ENCODE measurements around the gene RNF113B.

The RNF113B gene

DNA sequence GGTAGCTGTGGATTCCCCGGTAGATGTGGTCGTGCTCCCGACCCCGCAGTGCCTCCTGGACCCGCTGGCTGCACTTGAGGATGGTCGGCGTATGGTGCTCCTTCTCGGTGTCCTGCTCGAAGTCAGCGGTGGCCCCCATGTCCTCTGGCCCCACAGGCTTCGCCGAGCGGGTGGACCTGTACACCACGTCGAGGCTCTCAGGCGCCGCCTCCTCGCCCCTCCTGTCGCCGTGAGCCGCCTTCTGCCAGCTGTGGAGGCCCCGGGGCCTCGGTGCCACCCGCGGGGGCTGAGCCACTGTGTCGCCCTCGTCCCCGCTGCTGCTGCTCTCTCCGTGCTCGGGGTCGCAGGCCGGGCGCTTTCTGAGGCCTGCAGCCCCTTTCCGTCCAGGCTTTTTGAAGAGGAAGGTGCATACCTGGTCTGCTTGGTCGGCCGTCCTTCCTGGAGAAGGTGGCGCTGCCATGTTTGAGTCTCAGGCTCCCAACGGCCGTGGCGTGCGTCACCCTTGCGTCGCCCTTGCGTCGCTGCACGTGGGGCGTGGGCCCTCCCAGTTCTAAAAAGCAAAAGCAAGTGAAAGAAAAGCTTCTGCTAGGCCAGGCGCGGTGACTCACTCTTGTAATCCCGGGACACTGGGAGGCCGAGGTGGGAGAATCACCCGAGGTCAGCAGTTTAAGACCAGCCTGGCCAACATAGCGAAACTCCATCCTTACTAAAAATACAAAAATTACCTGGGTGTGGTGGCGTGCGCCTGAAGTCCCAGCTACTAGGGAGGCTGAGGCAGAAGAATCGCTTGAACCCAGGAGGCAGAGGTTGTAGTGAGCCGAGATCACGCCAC lies at the start of gene RNF113B:
TSS of gene RNF113B (minus strand) at position 493 of the 832 bp plus-strand sequence. CDS start at position 460, 33 bp downstream.
- H3K27me3 ChIP-seq (ENCODE audit: insufficient read depth, low read length, poor library complexity): no peaks in the 10 kb centered on the region
- H4K20me1 ChIP-seq (ENCODE audit: insufficient read depth, low read length): no peaks in the 10 kb centered on the region
- DNase-seq: no peak
- H3K9ac ChIP-seq (ENCODE audit: low read depth, low read length): no peak within 1 kb of the TSS
- H3K36me3 ChIP-seq (ENCODE audit: insufficient read depth, low read length): no peaks in the 10 kb centered on the region
- H2AFZ ChIP-seq (ENCODE audit: low read depth, low read length): no peak within 1 kb of the TSS
- H3K79me2 ChIP-seq (ENCODE audit: insufficient read depth, low read length): no peaks in the 10 kb centered on the region
- 0 out of 2 replicates have a peak, but pooled peaks cover 2% of the 10 kb centered on the region for H3K4me1 ChIP-seq (ENCODE audit: insufficient read depth, low read length)
- no peak within 1 kb of the TSS for H3K27ac ChIP-seq (ENCODE audit: low read length)
- no peak within 1 kb of the TSS for H3K4me3 ChIP-seq (ENCODE audit: low read depth in 1 of 2, low read length in 2 of 2)
- H3K4me2 ChIP-seq (ENCODE audit: insufficient read depth, low read length): no peak within 1 kb of the TSS
- no peak for ATAC-seq (ENCODE audit: insufficient read depth, low read depth)
- no peaks in the 10 kb centered on the region for H3K9me3 ChIP-seq (ENCODE audit: insufficient read depth, low read length, severe bottlenecking)
- TF ChIP-seq, protein P1, sequence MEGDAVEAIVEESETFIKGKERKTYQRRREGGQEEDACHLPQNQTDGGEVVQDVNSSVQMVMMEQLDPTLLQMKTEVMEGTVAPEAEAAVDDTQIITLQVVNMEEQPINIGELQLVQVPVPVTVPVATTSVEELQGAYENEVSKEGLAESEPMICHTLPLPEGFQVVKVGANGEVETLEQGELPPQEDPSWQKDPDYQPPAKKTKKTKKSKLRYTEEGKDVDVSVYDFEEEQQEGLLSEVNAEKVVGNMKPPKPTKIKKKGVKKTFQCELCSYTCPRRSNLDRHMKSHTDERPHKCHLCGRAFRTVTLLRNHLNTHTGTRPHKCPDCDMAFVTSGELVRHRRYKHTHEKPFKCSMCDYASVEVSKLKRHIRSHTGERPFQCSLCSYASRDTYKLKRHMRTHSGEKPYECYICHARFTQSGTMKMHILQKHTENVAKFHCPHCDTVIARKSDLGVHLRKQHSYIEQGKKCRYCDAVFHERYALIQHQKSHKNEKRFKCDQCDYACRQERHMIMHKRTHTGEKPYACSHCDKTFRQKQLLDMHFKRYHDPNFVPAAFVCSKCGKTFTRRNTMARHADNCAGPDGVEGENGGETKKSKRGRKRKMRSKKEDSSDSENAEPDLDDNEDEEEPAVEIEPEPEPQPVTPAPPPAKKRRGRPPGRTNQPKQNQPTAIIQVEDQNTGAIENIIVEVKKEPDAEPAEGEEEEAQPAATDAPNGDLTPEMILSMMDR (IDR thresholded peaks at IDR 0.05; ENCODE audit: borderline replicate concordance, extremely low read depth, low read length, poor library complexity, severe bottlenecking): no peak
- no peak for TF ChIP-seq EZH2 (IDR thresholded peaks at IDR 0.05; ENCODE audit: borderline replicate concordance, low read depth, low read length, severe bottlenecking)

GRCh38 chr13:98226496-98226895 lies 49.4 kb upstream of the RNF113B start:
- H3K27ac ChIP-seq (ENCODE audit: low read length): no peak overlapping the region
- H3K9me3 ChIP-seq (ENCODE audit: insufficient read depth, low read length, severe bottlenecking): no peaks in the 10 kb centered on the region
- no peak for ATAC-seq (ENCODE audit: insufficient read depth, low read depth)
- H3K4me2 ChIP-seq (ENCODE audit: insufficient read depth, low read length): no peak overlapping the region
- no peaks in the 10 kb centered on the region for H4K20me1 ChIP-seq (ENCODE audit: insufficient read depth, low read length)
- H3K9ac ChIP-seq (ENCODE audit: low read depth, low read length): no peak overlapping the region
- H3K27me3 ChIP-seq (ENCODE audit: insufficient read depth, low read length, poor library complexity): peaks cover 4% of the 10 kb centered on the region
- H2AFZ ChIP-seq (ENCODE audit: low read depth, low read length): no peak overlapping the region
- H3K4me1 ChIP-seq (ENCODE audit: insufficient read depth, low read length): no peaks in the 10 kb centered on the region
- TF ChIP-seq EZH2 (IDR thresholded peaks at IDR 0.05; ENCODE audit: borderline replicate concordance, low read depth, low read length, severe bottlenecking): no peak
- TF ChIP-seq, protein P1 (IDR thresholded peaks at IDR 0.05; ENCODE audit: borderline replicate concordance, extremely low read depth, low read length, poor library complexity, severe bottlenecking): no peak
- H3K36me3 ChIP-seq (ENCODE audit: insufficient read depth, low read length): no peaks in the 10 kb centered on the region
- no peak overlapping the region for H3K4me3 ChIP-seq (ENCODE audit: low read depth in 1 of 2, low read length in 2 of 2)
- no peak for DNase-seq
- no peaks in the 10 kb centered on the region for H3K79me2 ChIP-seq (ENCODE audit: insufficient read depth, low read length)

GRCh38 chr13:98225036-98225940 lies 48.2 kb upstream of the RNF113B start:
- Histone ChIP-seq H3K27ac (ENCODE audit: low read length) (no peak overlapping the region), H3K4me1 (ENCODE audit: insufficient read depth, low read length) (no peaks in the 10 kb centered on the region), H3K4me3 (ENCODE audit: low read depth in 1 of 2, low read length in 2 of 2) (no peak overlapping the region), H4K20me1 (ENCODE audit: insufficient read depth, low read length) (no peaks in the 10 kb centered on the region), H3K27me3 (ENCODE audit: insufficient read depth, low read length, poor library complexity) (peaks cover 6% of the 10 kb centered on the region), H2AFZ (ENCODE audit: low read depth, low read length) (no peak overlapping the region), H3K79me2 (ENCODE audit: insufficient read depth, low read length) (no peaks in the 10 kb centered on the region), H3K4me2 (ENCODE audit: insufficient read depth, low read length) (no peak overlapping the region), H3K36me3 (ENCODE audit: insufficient read depth, low read length) (no peaks in the 10 kb centered on the region), H3K9ac (ENCODE audit: low read depth, low read length) (no peak overlapping the region), H3K9me3 (ENCODE audit: insufficient read depth, low read length, severe bottlenecking) (no peaks in the 10 kb centered on the region)
- no peak for ATAC-seq (ENCODE audit: insufficient read depth, low read depth)
- TF ChIP-seq EZH2 (IDR thresholded peaks at IDR 0.05; ENCODE audit: borderline replicate concordance, low read depth, low read length, severe bottlenecking): no peak
- TF ChIP-seq, protein P1 (IDR thresholded peaks at IDR 0.05; ENCODE audit: borderline replicate concordance, extremely low read depth, low read length, poor library complexity, severe bottlenecking): no peak
- no peak for DNase-seq

All from DND-41 (cell line).